GM21786 (cell line): ENCODE data around the gene PTGDR.

Experiments used
- ATAC-seq: cut with Tn5 transposase; IDR thresholded peaks from one replicate; pipeline ENCODE4 v1.9.1; 2021; ENCODE audit not compliant: unreplicated experiment

Gene PTGDR

GRCh38 chr14:52263190-52263589, 4.3 kb upstream of the PTGDR start:
- no peak for ATAC-seq

DNA sequence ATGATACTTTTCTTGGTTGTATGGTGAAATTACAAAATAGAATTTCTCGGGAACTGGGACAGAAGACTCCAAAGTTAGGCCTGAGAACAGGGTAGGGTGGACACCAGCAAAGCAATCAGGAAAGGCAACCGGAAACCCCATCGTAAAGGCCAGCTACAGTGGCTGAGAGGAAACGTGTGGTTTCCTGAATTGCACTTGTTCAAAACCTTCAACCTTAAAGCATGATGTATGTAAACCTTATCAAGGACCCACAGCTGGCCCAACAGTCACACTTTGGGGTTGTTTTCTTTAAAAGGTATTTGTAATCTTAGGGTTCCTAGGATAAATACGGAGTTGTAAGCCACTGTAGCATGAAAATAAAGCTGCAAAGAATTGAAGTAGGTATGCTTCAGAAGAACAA, 2.2 kb upstream of the PTGDR start:
- ATAC-seq: no peak

GRCh38 chr14:52266179-52266578, 1.3 kb upstream of the PTGDR start:
- ATAC-seq: no peak

- ATAC-seq: no peak
These were observed 716 bp upstream of the PTGDR start for GRCh38 chr14:52266782-52267181.

DNA sequence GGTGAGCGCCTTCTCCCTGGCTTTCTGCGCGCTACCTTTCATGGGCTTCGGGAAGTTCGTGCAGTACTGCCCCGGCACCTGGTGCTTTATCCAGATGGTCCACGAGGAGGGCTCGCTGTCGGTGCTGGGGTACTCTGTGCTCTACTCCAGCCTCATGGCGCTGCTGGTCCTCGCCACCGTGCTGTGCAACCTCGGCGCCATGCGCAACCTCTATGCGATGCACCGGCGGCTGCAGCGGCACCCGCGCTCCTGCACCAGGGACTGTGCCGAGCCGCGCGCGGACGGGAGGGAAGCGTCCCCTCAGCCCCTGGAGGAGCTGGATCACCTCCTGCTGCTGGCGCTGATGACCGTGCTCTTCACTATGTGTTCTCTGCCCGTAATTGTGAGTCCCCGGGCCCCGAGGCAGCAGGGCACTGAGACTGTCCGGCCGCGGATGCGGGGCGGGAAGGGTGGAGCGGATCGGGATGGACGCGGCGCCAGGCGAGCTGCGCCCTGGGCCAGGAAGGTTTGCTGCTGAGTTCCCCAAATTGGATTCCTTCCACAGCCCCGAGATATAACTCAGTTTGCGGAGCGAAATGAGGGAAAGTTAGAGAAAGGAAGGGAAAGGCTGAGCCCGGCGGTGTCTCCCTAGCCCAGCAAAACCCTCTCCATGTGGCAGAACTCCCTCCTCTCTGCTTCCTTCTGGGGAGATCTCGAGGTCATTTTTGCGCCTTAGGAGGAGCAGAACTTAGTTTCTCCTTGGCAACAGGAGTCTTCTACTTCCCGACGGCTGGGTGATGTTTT, 972 bp downstream of the PTGDR start:
- no peak for ATAC-seq

DNA sequence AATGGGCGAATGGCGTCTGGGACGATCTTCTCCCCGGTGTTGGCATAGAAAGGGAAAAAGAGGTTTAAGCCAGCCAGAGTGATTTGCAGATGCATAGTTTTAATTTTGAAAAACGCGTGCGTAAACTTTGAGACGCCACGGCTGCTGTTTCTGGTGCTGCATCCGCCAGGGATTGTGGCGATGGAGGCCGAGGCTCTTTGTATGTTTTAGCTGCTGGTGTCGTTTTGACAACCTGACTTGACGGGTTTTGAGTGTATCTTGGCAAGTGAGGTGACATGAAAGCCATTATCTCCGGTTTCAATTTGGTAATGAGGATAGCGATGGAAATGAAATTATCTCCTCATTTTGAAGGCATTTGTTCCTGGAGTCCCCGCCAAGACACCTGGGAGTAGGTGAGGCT, 1.6 kb downstream of the PTGDR start:
- ATAC-seq: no peak

GRCh38 chr14:52269982-52270381, 2.5 kb downstream of the PTGDR start:
- no peak for ATAC-seq

- no peak for ATAC-seq
These were observed 4.0 kb downstream of the PTGDR start for GRCh38 chr14:52271538-52271937.

DNA sequence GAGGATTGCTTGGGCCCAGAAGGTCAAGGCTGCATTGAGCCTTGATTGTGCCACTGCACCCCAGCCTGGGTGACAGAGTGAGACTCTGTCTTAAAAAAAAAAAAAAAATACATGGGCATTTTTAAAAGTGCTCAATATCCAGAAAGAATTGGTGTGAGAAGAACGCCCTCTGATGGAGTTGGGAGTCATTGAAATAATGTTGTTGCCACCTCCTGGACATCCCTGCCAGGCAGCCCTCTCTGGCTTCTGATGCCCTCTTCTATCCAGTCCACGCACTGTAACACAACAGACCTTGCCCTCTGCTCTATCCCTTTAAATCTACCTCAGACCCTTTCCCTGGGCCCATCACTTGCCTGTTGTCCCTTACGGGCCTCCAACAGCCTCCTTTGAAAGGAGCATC, 4.9 kb downstream of the PTGDR start:
- ATAC-seq: no peak

GRCh38 chr14:52275372-52275771, 7.9 kb downstream of the PTGDR start:
- no peak for ATAC-seq

GRCh38 chr14:52277552-52277951, 10.1 kb downstream of the PTGDR start:
- ATAC-seq: no peak

DNA sequence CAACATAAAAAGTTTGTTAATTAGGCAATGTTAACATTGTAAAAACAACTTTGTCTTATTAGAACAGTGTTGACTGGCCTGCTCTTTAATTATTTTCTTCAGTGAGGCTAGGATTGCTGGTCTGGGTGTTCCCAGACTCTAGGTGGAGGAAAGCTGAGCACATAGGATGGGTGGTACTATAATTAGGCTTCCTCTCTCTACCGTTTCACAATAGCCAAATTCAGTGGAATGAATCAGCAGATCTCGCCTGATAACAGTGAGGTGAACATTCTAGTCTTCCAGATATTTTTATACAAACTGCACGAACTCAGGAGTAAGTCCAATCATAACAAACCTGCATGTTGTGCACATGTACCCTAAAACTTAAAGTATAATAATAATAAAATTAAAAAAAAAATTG, 11.9 kb downstream of the PTGDR start:
- ATAC-seq: no peak

DNA sequence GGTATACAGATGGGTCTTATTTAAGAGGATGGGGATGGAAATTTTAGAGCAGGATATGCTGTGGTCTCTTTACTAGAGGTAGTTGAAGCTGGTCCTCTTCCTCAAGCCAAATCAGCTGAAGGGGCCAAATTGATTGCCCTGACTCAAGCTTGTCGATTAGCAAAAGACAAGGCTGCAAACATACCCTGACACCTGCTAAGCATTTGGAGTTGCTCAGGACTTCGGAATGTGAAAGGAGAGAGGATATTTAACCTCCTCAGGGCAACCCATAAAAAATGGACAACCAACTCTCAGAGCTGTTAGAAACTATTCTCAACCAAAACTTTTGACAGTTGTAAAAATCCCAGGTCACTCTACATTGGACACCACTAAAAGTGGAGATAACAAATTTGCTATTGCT, 15.6 kb downstream of the PTGDR start:
- no peak for ATAC-seq

GRCh38 chr14:52286661-52287649, 19.5 kb downstream of the PTGDR start:
- ATAC-seq: no peak

DNA sequence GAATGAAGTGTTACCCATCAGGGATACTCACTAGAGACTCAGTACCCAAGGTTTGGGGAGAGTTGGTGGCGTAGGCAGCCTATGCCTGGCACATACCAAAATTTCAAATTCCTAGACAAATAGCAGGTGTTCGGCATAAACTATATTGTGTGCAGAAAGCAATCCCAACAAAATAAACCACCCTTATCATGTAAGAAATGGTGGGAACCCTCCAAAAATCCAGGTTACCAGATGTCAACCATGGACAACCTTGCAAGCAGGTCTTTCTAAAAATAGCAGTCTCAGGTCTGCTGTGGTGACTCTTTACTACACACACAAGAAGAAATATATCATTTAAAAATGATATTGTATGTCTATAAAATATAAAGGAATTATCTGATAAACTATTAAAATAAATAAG, 28.9 kb downstream of the PTGDR start:
- no peak for ATAC-seq

- ATAC-seq: no peak
These were observed 31.3 kb downstream of the PTGDR start for GRCh38 chr14:52298795-52299194.

DNA sequence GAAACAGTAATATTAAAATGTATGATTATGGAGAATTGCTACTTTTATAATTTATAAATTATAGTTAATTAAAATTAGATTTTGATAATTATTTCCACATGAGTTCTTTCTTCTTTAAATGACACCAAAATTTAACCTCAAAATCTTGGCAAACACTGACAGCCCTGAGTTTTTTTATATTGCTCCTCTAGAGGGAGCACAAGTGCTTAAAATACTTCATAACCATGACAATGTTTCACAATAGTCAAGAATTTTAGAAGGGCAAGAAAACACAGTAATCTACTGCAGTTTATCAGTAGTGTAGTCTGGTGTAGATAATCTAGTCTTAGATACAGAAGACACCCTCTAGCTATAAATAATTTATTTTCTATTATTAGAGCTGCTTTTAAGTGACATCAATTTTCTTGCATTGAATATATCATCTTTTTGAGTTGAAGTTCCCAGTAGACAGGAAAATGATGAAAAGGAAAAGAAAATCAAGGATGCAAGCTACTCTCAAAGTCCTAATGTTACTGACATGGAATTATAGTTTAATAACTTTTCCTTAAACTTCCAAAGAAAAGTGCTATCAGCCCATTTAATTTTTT, 32.3 kb downstream of the PTGDR start:
- ATAC-seq: no peak

- no peak for ATAC-seq
These were observed 35.7 kb downstream of the PTGDR start for GRCh38 chr14:52303236-52303635.

DNA sequence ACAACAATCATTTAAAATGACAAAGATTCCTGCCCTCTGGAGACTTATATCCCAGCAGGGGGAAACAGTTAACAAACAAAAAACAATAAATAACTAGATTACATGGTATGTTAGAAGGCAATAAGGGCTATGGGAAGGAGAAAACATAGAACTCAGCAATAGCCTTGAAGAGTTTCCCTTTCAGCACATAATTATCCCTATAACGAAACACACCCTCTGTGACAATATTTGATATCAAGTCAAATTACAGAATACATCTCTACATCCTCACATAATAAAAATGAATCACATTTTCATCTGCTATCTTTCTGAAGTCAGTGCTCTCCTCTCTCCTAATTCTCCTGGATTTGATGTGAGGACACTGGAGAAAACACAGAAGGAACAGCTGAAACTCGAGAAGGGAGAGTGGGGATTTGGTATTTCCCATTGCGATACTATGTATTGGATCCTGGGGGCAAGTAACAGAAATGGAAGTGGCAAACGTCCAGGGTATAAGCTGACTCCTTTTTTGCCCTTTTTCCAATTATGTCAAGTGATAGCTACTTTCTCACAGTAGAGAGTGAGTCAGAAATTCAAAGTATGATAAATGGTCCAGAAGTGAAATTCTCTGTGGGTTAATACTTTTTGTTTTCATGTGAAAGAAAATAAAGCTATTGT, 36.9 kb downstream of the PTGDR start:
- no peak for ATAC-seq

DNA sequence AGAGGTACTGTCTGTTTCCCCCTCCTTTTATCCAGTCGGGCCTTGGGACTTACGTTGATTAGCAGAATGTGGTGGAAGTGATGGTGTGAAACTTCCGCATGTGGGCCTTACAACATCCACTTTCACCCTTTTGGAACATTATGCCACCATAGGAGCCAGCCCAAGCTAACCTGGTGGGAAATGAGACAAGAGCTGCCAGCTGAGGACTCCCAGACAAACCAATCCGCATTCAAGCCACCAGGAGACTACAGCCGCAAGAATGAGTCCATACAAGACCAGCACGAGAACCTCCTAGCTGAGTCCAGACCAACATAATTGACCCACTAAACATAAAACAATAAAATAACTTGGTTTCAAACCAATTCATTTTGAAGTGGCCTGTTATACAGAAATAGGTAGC, 37.5 kb downstream of the PTGDR start:
- ATAC-seq: no peak

GRCh38 chr14:52307376-52307775, 39.9 kb downstream of the PTGDR start:
- no peak for ATAC-seq
